H9 (cell line): Measurements from ENCODE around the gene OSBP. TPM values are rescaled to one million over a fixed set of nuclear protein-coding genes. Genes with fewer than 3 reads are reported as not detected.

Experiments
- DNase-seq: peaks from one replicate; pipeline ENCODE4 v3.0.0-alpha.2; 2017
- H2AFZ ChIP-seq: one replicate; pipeline ENCODE4 v1.6.1; 2013; ENCODE audit warnings: mild to moderate bottlenecking, low read length, control low read depth, moderate library complexity
- H2AK5ac ChIP-seq: 2 replicates; pipeline ENCODE4 v1.6.1; 2013; ENCODE audit warnings: low read length, control low read depth, mixed read lengths; ENCODE audit not compliant: insufficient read length
- H2BK120ac ChIP-seq: one replicate; pipeline ENCODE4 v1.6.1; 2013; ENCODE audit warnings: low read depth, mild to moderate bottlenecking, low read length, control low read depth, inconsistent platforms; ENCODE audit not compliant: poor library complexity, severe bottlenecking
- H2BK12ac ChIP-seq: 2 replicates; pipeline ENCODE4 v1.6.1; 2013; ENCODE audit warnings: low read length, control low read depth, mixed read lengths, low read depth; ENCODE audit not compliant: insufficient read length
- H2BK15ac ChIP-seq: 2 replicates; pipeline ENCODE4 v1.6.1; 2013; ENCODE audit warnings: low read depth, low read length, control low read depth
- H2BK20ac ChIP-seq: one replicate; pipeline ENCODE4 v1.6.1; 2013; ENCODE audit warnings: low read depth, mild to moderate bottlenecking, low read length, control low read depth, inconsistent platforms; ENCODE audit not compliant: poor library complexity, severe bottlenecking
- H2BK5ac ChIP-seq: 2 replicates; pipeline ENCODE4 v1.6.1; 2013; ENCODE audit warnings: low read length, control low read depth, mixed read lengths; ENCODE audit not compliant: insufficient read length
- H3K14ac ChIP-seq: 2 replicates; pipeline ENCODE4 v1.6.1; 2013; ENCODE audit warnings: low read length, control low read depth; ENCODE audit not compliant: insufficient read depth
- H3K18ac ChIP-seq: 2 replicates; pipeline ENCODE4 v1.6.1; 2013; ENCODE audit warnings: low read depth, mild to moderate bottlenecking, mixed read lengths, low read length, control low read depth; ENCODE audit not compliant: insufficient read length
- H3K23ac ChIP-seq: 2 replicates; pipeline ENCODE4 v1.6.1; 2013; ENCODE audit warnings: low read length, control low read depth, mixed read lengths, low read depth; ENCODE audit not compliant: insufficient read length
- H3K23me2 ChIP-seq: 2 replicates; pipeline ENCODE4 v1.6.1; 2013; ENCODE audit warnings: low read depth, mild to moderate bottlenecking, mixed read lengths, low read length, control low read depth; ENCODE audit not compliant: insufficient read length, poor library complexity, severe bottlenecking
- H3K27ac ChIP-seq: 2 replicates; pipeline ENCODE4 v1.5.1; 2013; ENCODE audit warnings: low read length, control low read depth, mixed read lengths, low read depth; ENCODE audit not compliant: insufficient read length
- H3K27me3 ChIP-seq: 2 replicates; pipeline ENCODE4 v1.6.1; 2013; ENCODE audit warnings: low read length, control low read depth, inconsistent platforms; ENCODE audit not compliant: insufficient read depth
- H3K4ac ChIP-seq: 2 replicates; pipeline ENCODE4 v1.6.1; 2013; ENCODE audit warnings: low read depth, mild to moderate bottlenecking, control low read depth, inconsistent platforms, low read length, moderate library complexity
- H3K4me1 ChIP-seq: 2 replicates; pipeline ENCODE4 v1.6.1; 2013; ENCODE audit warnings: low read length, control low read depth, inconsistent platforms; ENCODE audit not compliant: insufficient read depth
- H3K4me2 ChIP-seq: 2 replicates; pipeline ENCODE4 v1.6.1; 2013; ENCODE audit warnings: low read length, control low read depth, mixed read lengths; ENCODE audit not compliant: insufficient read length, insufficient read depth
- H3K56ac ChIP-seq: 2 replicates; pipeline ENCODE4 v1.6.1; 2013; ENCODE audit warnings: low read depth, mild to moderate bottlenecking, mixed read lengths, low read length, control low read depth; ENCODE audit not compliant: insufficient read length
- H3K79me1 ChIP-seq: 2 replicates; pipeline ENCODE4 v1.6.1; 2013; ENCODE audit warnings: low read depth, mild to moderate bottlenecking, moderate library complexity, low read length, control low read depth, inconsistent platforms; ENCODE audit not compliant: insufficient read depth, poor library complexity, severe bottlenecking
- H3K79me2 ChIP-seq: 2 replicates; pipeline ENCODE4 v1.6.1; 2013; ENCODE audit warnings: low read length, control low read depth, inconsistent platforms; ENCODE audit not compliant: insufficient read depth
- H3K9ac ChIP-seq: 2 replicates; pipeline ENCODE4 v1.6.1; 2013; ENCODE audit warnings: low read length, control low read depth, mixed read lengths; ENCODE audit not compliant: insufficient read length; ENCODE audit errors: extremely low read depth
- H3K9me3 ChIP-seq: one replicate; pipeline ENCODE4 v1.6.1; 2013; ENCODE audit warnings: low read depth, low read length, inconsistent platforms; ENCODE audit not compliant: control insufficient read depth
- H3T11ph ChIP-seq: one replicate; pipeline ENCODE4 v1.6.1; 2013; ENCODE audit warnings: mild to moderate bottlenecking, low read length, control low read depth, inconsistent platforms
- H4K20me1 ChIP-seq: one replicate; pipeline ENCODE4 v1.6.1; 2013; ENCODE audit not compliant: control insufficient read depth, insufficient read length, insufficient read depth
- H4K5ac ChIP-seq: 2 replicates; pipeline ENCODE4 v1.6.1; 2013; ENCODE audit warnings: low read depth, mild to moderate bottlenecking, mixed read lengths, low read length, control low read depth; ENCODE audit not compliant: insufficient read length
- H4K8ac ChIP-seq: replicated peaks from 2 replicates; pipeline ENCODE4 v1.6.1; 2013; ENCODE audit warnings: low read length, control low read depth, mixed read lengths, low read depth; ENCODE audit not compliant: insufficient read length
- H4K91ac ChIP-seq: 2 replicates; pipeline ENCODE4 v1.6.1; 2013; ENCODE audit warnings: low read depth, mild to moderate bottlenecking, moderate library complexity, mixed read lengths, low read length, control low read depth; ENCODE audit not compliant: insufficient read length
- H3K27ac Mint-ChIP-seq, 3 experiments: 2 replicates in 2 of 3; 3 replicates in 1 of 3; pipeline ENCODE4 v1.8.0; 2020 to 2021; ENCODE audit warnings: mixed read lengths in 3 of 3, mild to moderate bottlenecking in 1 of 3, moderate library complexity in 1 of 3
- H3K27me3 Mint-ChIP-seq: 2 replicates; pipeline ENCODE4 v1.8.0; 2021; ENCODE audit warnings: low read depth, mild to moderate bottlenecking, moderate library complexity, mixed read lengths
- H3K36me3 Mint-ChIP-seq, 3 experiments: 2 replicates in 2 of 3; 3 replicates in 1 of 3; pipeline ENCODE4 v1.8.0; 2020 to 2021; ENCODE audit warnings: low read depth in 3 of 3, mixed read lengths in 3 of 3; ENCODE audit not compliant: insufficient read depth in 1 of 3
- H3K4me1 Mint-ChIP-seq, 2 experiments: 2 replicates each; pipeline ENCODE4 v1.8.0; 2020; ENCODE audit warnings: mixed read lengths in 2 of 2
- H3K4me3 Mint-ChIP-seq, 2 experiments: 2 replicates in 1 of 2; 3 replicates in 1 of 2; pipeline ENCODE4 v1.8.0; 2020 to 2021; ENCODE audit warnings: mild to moderate bottlenecking in 2 of 2, mixed read lengths in 2 of 2, moderate library complexity in 1 of 2
- H3K9me3 Mint-ChIP-seq, 2 experiments: 2 replicates in 1 of 2; 3 replicates in 1 of 2; pipeline ENCODE4 v1.8.0; 2020; ENCODE audit warnings: mild to moderate bottlenecking in 2 of 2, mixed read lengths in 2 of 2, moderate library complexity in 1 of 2
- whole genome bisulfite sequencing: extraction: QIAGEN DNeasy Blood & Tissue Kit; methylation state at CpG from one replicate; pipeline ENCODE4 v1.1.7; 2013; ENCODE audit warnings: missing lambda C conversion rate, low lambda C conversion rate, mixed read lengths; ENCODE audit not compliant: insufficient read length; ENCODE audit errors: extremely low coverage; 5-methylcytosine and 5-hydroxymethylcytosine counted together
- total RNA-seq: library from RNA; stranded (reverse); gene quantifications from 2 replicates; pipeline ENCODE4 v1.2.1, GENCODE V29; 2021
- TF ChIP-seq, protein P1 (sequence below): fragments of 200-600 bp; sonication (generic); conservative IDR thresholded peaks from 3 replicates; pipeline ENCODE4 v1.8.0; 2021; ENCODE audit warnings: antibody characterized with exemption, mild to moderate bottlenecking

The OSBP gene
- total RNA-seq, 1 experiment from 2014 or later, result 48.5 TPM

DNA sequence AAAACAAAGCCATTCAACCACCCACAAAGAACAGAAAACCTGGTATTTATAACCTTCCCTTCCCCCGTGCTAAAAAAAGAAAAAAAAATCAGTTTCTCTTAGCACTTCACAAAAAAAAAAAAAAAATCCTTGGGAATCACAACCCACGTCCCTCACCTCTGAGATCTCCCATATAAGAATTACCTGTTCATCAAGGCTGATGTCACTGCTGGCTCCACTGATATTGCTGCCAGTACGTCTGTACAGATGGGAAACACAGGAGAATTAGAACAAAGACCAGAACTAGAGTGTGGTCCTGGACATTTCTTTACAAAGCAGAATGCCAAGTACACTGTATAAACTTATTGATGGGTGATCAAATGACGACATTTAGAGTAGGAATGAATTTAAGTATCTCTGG, 14.9 kb downstream of the OSBP start:
- Histone ChIP-seq H3K56ac (no peak overlapping the region), H2BK20ac (no peak overlapping the region), H4K20me1 (no peaks in the 10 kb centered on the region), H3K79me1 (no peaks in the 10 kb centered on the region), H3K9me3 (no peaks in the 10 kb centered on the region), H3K14ac (no peak overlapping the region), H2BK5ac (no peak overlapping the region), H3K23me2 (no peaks in the 10 kb centered on the region), H3K27me3 (no peaks in the 10 kb centered on the region), H2BK12ac (no peak overlapping the region), H3K23ac (no peak overlapping the region), H3K4me2 (no peak overlapping the region), H3K4ac (no peak overlapping the region), H3T11ph (no peak overlapping the region), H2AFZ (no peak overlapping the region), H3K18ac (no peak overlapping the region), H3K27ac (no peak overlapping the region), H2AK5ac (no peak overlapping the region), H3K9ac (no peak overlapping the region), H2BK120ac (no peak overlapping the region), H4K91ac (no peak overlapping the region), H3K79me2 (no peaks in the 10 kb centered on the region), H4K5ac (no peak overlapping the region), H4K8ac (no peak overlapping the region), H3K4me1 (no peaks in the 10 kb centered on the region), H2BK15ac (no peak overlapping the region)
- no peaks in the 10 kb centered on the region for H3K27me3 Mint-ChIP-seq
- no peak for DNase-seq
- no peaks in the 10 kb centered on the region for H3K4me1 Mint-ChIP-seq
- TF ChIP-seq, protein P1, sequence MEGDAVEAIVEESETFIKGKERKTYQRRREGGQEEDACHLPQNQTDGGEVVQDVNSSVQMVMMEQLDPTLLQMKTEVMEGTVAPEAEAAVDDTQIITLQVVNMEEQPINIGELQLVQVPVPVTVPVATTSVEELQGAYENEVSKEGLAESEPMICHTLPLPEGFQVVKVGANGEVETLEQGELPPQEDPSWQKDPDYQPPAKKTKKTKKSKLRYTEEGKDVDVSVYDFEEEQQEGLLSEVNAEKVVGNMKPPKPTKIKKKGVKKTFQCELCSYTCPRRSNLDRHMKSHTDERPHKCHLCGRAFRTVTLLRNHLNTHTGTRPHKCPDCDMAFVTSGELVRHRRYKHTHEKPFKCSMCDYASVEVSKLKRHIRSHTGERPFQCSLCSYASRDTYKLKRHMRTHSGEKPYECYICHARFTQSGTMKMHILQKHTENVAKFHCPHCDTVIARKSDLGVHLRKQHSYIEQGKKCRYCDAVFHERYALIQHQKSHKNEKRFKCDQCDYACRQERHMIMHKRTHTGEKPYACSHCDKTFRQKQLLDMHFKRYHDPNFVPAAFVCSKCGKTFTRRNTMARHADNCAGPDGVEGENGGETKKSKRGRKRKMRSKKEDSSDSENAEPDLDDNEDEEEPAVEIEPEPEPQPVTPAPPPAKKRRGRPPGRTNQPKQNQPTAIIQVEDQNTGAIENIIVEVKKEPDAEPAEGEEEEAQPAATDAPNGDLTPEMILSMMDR, result no peak
- no peak overlapping the region for H3K27ac Mint-ChIP-seq
- H3K4me3 Mint-ChIP-seq, result no peak overlapping the region
- H3K9me3 Mint-ChIP-seq, result no peaks in the 10 kb centered on the region
- H3K36me3 Mint-ChIP-seq, result peaks cover 31 to 74% (median 72%) of the 10 kb centered on the region in 3 experiments
- WGBS, result no CpG with 5 or more reads among the region's 4 CpGs
